GM06990 (cell line): ENCODE data around the gene ATP8B4.

Experiments
- DNase-seq: peaks from one replicate; pipeline ENCODE4 v3.0.0-alpha.2; 2011; ENCODE audit not compliant: insufficient read length; ENCODE audit errors: extremely low read depth
- H3K27me3 ChIP-seq: replicated peaks from 2 replicates; pipeline ENCODE4 v1.6.0; 2011; ENCODE audit warnings: low read length; ENCODE audit not compliant: control insufficient read depth, insufficient read depth
- H3K36me3 ChIP-seq: 2 replicates; pipeline ENCODE4 v1.5.1; 2011; ENCODE audit warnings: low read length; ENCODE audit not compliant: control insufficient read depth, insufficient read depth
- H3K4me3 ChIP-seq: replicated peaks from 2 replicates; pipeline ENCODE4 v1.5.1; 2011; ENCODE audit warnings: low read depth, mild to moderate bottlenecking, control low read depth, low read length
- CTCF ChIP-seq: IDR thresholded peaks from 2 replicates; pipeline ENCODE4 v1.5.1; 2011; ENCODE audit warnings: low read length, control low read depth, mild to moderate bottlenecking, inconsistent platforms; ENCODE audit not compliant: insufficient read depth, poor library complexity, severe bottlenecking

Gene ATP8B4

GRCh38 chr15:49890689-49891088, 228.3 kb downstream of the ATP8B4 start:
- Histone ChIP-seq H3K36me3 (no peaks in the 10 kb centered on the region), H3K4me3 (no peak overlapping the region), H3K27me3 (no peaks in the 10 kb centered on the region)
- TF ChIP-seq CTCF, result no peak
- DNase-seq, result no peak

- no peak for TF ChIP-seq CTCF
- no peaks in the 10 kb centered on the region for H3K36me3 ChIP-seq
- no peak overlapping the region for H3K4me3 ChIP-seq
- no peak for DNase-seq
- H3K27me3 ChIP-seq, result no peaks in the 10 kb centered on the region
Observed at GRCh38 chr15:49889536-49889935, 229.5 kb downstream of the ATP8B4 start.

- H3K36me3 ChIP-seq, result no peaks in the 10 kb centered on the region
- H3K4me3 ChIP-seq, result no peak overlapping the region
- TF ChIP-seq CTCF, result no peak
- no peak for DNase-seq
- no peaks in the 10 kb centered on the region for H3K27me3 ChIP-seq
Observed at GRCh38 chr15:49888734-49889133, 230.3 kb downstream of the ATP8B4 start.

- TF ChIP-seq CTCF, result no peak
- DNase-seq, result no peak
- no peak overlapping the region for H3K4me3 ChIP-seq
- H3K27me3 ChIP-seq, result no peaks in the 10 kb centered on the region
- no peaks in the 10 kb centered on the region for H3K36me3 ChIP-seq
Observed at GRCh38 chr15:49888323-49888693, 230.7 kb downstream of the ATP8B4 start.

- H3K36me3 ChIP-seq, result no peaks in the 10 kb centered on the region
- no peaks in the 10 kb centered on the region for H3K27me3 ChIP-seq
- no peak for DNase-seq
- H3K4me3 ChIP-seq, result no peak overlapping the region
- no peak for TF ChIP-seq CTCF
Observed at GRCh38 chr15:49887659-49888322, 231.2 kb downstream of the ATP8B4 start.

GRCh38 chr15:49883121-49883520, 235.9 kb downstream of the ATP8B4 start:
- Histone ChIP-seq H3K4me3 (no peak overlapping the region), H3K27me3 (no peaks in the 10 kb centered on the region), H3K36me3 (no peaks in the 10 kb centered on the region)
- no peak for TF ChIP-seq CTCF
- no peak for DNase-seq
